OCI-LY7 (cell line): ENCODE data around the gene OR56A5.

Source experiments
- EZH2phosphoT487 ChIP-seq: fragments of 200-600 bp; sonication (generic); IDR thresholded peaks from 2 replicates; pipeline ENCODE4 v1.6.1; 2018; ENCODE audit warnings: low read depth, borderline replicate concordance, mild to moderate bottlenecking, mixed run types, antibody characterized with exemption, low read length, moderate library complexity, mixed read lengths
- TF ChIP-seq, protein P1 (sequence below): fragments of 200-600 bp; sonication (generic); conservative IDR thresholded peaks from 2 replicates; pipeline ENCODE4 v1.5.1; 2014; ENCODE audit warnings: mild to moderate bottlenecking, antibody characterized with exemption, low read length, moderate library complexity, mixed read lengths

DNA sequence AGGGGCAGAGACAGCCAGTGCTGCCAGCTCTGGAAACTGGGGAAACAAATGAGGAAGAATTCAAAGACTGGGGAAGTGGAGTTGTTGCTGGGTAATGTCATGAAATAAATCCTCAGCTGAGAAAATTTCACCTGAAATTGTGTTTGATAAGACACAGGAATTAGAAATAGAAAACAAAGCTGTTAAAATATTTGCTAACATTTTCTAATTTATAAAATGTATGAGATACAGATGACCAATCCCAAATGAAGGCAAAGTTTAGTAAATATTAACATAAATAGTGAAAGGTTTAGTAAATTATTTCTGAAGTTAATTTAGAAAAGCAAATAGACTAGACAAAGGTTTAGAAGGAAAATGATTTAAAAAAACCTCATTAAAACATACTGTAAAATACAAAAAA is at the start of gene OR56A5:
- TF ChIP-seq, protein P1, sequence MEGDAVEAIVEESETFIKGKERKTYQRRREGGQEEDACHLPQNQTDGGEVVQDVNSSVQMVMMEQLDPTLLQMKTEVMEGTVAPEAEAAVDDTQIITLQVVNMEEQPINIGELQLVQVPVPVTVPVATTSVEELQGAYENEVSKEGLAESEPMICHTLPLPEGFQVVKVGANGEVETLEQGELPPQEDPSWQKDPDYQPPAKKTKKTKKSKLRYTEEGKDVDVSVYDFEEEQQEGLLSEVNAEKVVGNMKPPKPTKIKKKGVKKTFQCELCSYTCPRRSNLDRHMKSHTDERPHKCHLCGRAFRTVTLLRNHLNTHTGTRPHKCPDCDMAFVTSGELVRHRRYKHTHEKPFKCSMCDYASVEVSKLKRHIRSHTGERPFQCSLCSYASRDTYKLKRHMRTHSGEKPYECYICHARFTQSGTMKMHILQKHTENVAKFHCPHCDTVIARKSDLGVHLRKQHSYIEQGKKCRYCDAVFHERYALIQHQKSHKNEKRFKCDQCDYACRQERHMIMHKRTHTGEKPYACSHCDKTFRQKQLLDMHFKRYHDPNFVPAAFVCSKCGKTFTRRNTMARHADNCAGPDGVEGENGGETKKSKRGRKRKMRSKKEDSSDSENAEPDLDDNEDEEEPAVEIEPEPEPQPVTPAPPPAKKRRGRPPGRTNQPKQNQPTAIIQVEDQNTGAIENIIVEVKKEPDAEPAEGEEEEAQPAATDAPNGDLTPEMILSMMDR, result no peak
- TF ChIP-seq EZH2phosphoT487, result no peak
